HTERT RPE-1 (cell line): ENCODE measurements around the gene WEE2.
"Not testable (repeated sequence)": the region's sequence is repeated elsewhere in the genome, so short reads cannot be mapped to it uniquely, and the experiment has no call there.

Experiments used
- in situ Hi-C: fragments of 300-500 bp; cut with MboI; formaldehyde crosslinking; loops from 4 replicates; pipeline ENCODE4 v1.14.3; 2020; ENCODE audit warnings: low sequenced_read_pairs

WEE2 gene

GRCh38 chr7:141712603-141713255 lies 4.6 kb downstream of the WEE2 start:
- in situ Hi-C loops = no loop called here

GRCh38 chr7:141713890-141714289 lies 5.7 kb downstream of the WEE2 start:
- in situ Hi-C loops = no loop called here

- in situ Hi-C loops = no loop called here
Observed at GRCh38 chr7:141714571-141714970, 6.4 kb downstream of the WEE2 start.

GRCh38 chr7:141715018-141715417 lies 6.9 kb downstream of the WEE2 start:
- in situ Hi-C loops = no loop called here

- in situ Hi-C loops = no loop called here
Observed at GRCh38 chr7:141715794-141716689, 7.9 kb downstream of the WEE2 start.

- in situ Hi-C loops = no loop called here
Observed at GRCh38 chr7:141717450-141717849, 9.3 kb downstream of the WEE2 start.

- in situ Hi-C loops = no loop called here
Observed at GRCh38 chr7:141722529-141722928, 14.4 kb downstream of the WEE2 start.

GRCh38 chr7:141729020-141729419 lies 20.9 kb downstream of the WEE2 start:
- in situ Hi-C loops = no loop called here

GRCh38 chr7:141731476-141732149 lies 23.5 kb downstream of the WEE2 start:
- in situ Hi-C loops = no loop called here

- in situ Hi-C loops = no loop called here
Observed at GRCh38 chr7:141737118-141737835, 29.1 kb downstream of the WEE2 start.

GRCh38 chr7:141737836-141738591 lies 29.9 kb downstream of the WEE2 start, which contains the start of gene SSBP1:
Gene SSBP1 (plus strand): TSS chr7:141738358. CDS start chr7:141739167, 809 bp downstream.
- in situ Hi-C loops = no loop called here

- in situ Hi-C loops = no loop called here
Observed at GRCh38 chr7:141738592-141739013, 30.4 kb downstream of the WEE2 start.

GRCh38 chr7:141739250-141739649 lies 31.1 kb downstream of the WEE2 start:
- in situ Hi-C loops = no loop called here

- in situ Hi-C loops = no loop called here
Observed at GRCh38 chr7:141742229-141742628, 34.1 kb downstream of the WEE2 start.

GRCh38 chr7:141744131-141744530 lies 36.0 kb downstream of the WEE2 start:
- in situ Hi-C loops = no loop called here

- in situ Hi-C loops = no loop called here
Observed at GRCh38 chr7:141748396-141748795, 40.2 kb downstream of the WEE2 start.

GRCh38 chr7:141751904-141752303 lies 43.8 kb downstream of the WEE2 start:
- in situ Hi-C loops = not testable (repeated sequence)

GRCh38 chr7:141752634-141753033 lies 44.5 kb downstream of the WEE2 start:
- in situ Hi-C loops = no loop called here

- in situ Hi-C loops = no loop called here
Observed at GRCh38 chr7:141754939-141755338, 46.8 kb downstream of the WEE2 start.

GRCh38 chr7:141763797-141764196 lies 55.6 kb downstream of the WEE2 start, which contains the start of gene TAS2R3:
Gene TAS2R3 (plus strand): TSS chr7:141764097. CDS start chr7:141764159, 62 bp downstream.
- in situ Hi-C loops = no loop called here
